WTC11 (cell line): Measurements from ENCODE around the gene NATD1. TPM values are rescaled to one million over a fixed set of nuclear protein-coding genes. Genes with fewer than 3 reads are reported as not detected.

Experiments
- ATAC-seq: fragments of 200-7000 bp; cut with Tn5 transposase; 2 replicates; pipeline ENCODE4 v1.10.0; 2021; ENCODE audit warnings: mild to moderate bottlenecking, moderate library complexity
- CTCF ChIA-PET: fragments of 300-600 bp; sonication (Branson Sonifier 250); formaldehyde crosslinking; loops from one replicate; lab custom pipeline; 2021; ENCODE audit warnings: antibody characterized with exemption; lab: Charles Lee
- POLR2A ChIA-PET: fragments of 350-600 bp; sonication (Branson Sonifier 250); formaldehyde crosslinking; loops from one replicate; lab custom pipeline; 2021; ENCODE audit warnings: antibody characterized with exemption; lab: Charles Lee
- DNase-seq: peaks from one replicate; pipeline ENCODE4 v3.0.0; 2021; ENCODE audit warnings: low spot score
- H3K27ac Mint-ChIP-seq: 2 replicates; pipeline ENCODE4 v1.8.0; 2021; ENCODE audit warnings: mixed read lengths
- H3K27me3 Mint-ChIP-seq: 2 replicates; pipeline ENCODE4 v1.8.0; 2021; ENCODE audit warnings: low read depth, mild to moderate bottlenecking, moderate library complexity, mixed read lengths
- H3K36me3 Mint-ChIP-seq: 2 replicates; pipeline ENCODE4 v1.8.0; 2021; ENCODE audit warnings: mixed read lengths
- H3K4me1 Mint-ChIP-seq: 2 replicates; pipeline ENCODE4 v1.8.0; 2022; ENCODE audit warnings: mixed read lengths
- H3K4me3 Mint-ChIP-seq: 2 replicates; pipeline ENCODE4 v1.8.0; 2021; ENCODE audit warnings: mild to moderate bottlenecking, moderate library complexity, mixed read lengths
- H3K9me3 Mint-ChIP-seq: 2 replicates; pipeline ENCODE4 v1.8.0; 2021; ENCODE audit warnings: mixed read lengths
- CBFB ChIP-seq: sonication (generic); formaldehyde crosslinking; IDR thresholded peaks from 2 replicates; pipeline ENCODE4 v1.8.1; 2022; ENCODE audit warnings: mild to moderate bottlenecking, low read depth, missing genetic modification reagents
- ERG ChIP-seq: fragments of 250-450 bp; sonication (Bioruptor Pico); IDR thresholded peaks from 2 replicates; pipeline ENCODE4 v1.8.0; 2021; ENCODE audit warnings: mild to moderate bottlenecking
- ETV6 ChIP-seq: sonication (generic); formaldehyde crosslinking; IDR thresholded peaks from 2 replicates; pipeline ENCODE4 v1.8.1; 2022; ENCODE audit warnings: mild to moderate bottlenecking, missing genetic modification reagents
- IRF1 ChIP-seq: sonication (generic); formaldehyde crosslinking; IDR thresholded peaks from 2 replicates; pipeline ENCODE4 v1.8.0; 2023; ENCODE audit warnings: missing genetic modification reagents
- IRF2 ChIP-seq: sonication (generic); formaldehyde crosslinking; IDR thresholded peaks from 2 replicates; pipeline ENCODE4 v1.8.0; 2022; ENCODE audit warnings: low read depth, missing genetic modification reagents, borderline replicate concordance
- JUN ChIP-seq: sonication (generic); formaldehyde crosslinking; IDR thresholded peaks from 2 replicates; pipeline ENCODE4 v1.8.0; 2023; ENCODE audit warnings: mild to moderate bottlenecking, missing genetic modification reagents
- MLX ChIP-seq: sonication (generic); formaldehyde crosslinking; IDR thresholded peaks from 2 replicates; pipeline ENCODE4 v1.8.1; 2023; ENCODE audit warnings: mild to moderate bottlenecking, missing genetic modification reagents, moderate library complexity
- NR1H2 ChIP-seq: sonication (generic); formaldehyde crosslinking; IDR thresholded peaks from 2 replicates; pipeline ENCODE4 v1.9.0; 2021; ENCODE audit warnings: mild to moderate bottlenecking, moderate library complexity, missing genetic modification reagents
- NR2C2 ChIP-seq: sonication (generic); formaldehyde crosslinking; IDR thresholded peaks from 2 replicates; pipeline ENCODE4 v1.8.0; 2022; ENCODE audit warnings: mild to moderate bottlenecking, missing genetic modification reagents
- NR3C1 ChIP-seq: sonication (generic); formaldehyde crosslinking; conservative IDR thresholded peaks from 2 replicates; pipeline ENCODE4 v1.8.1; 2023; ENCODE audit warnings: low read depth, mild to moderate bottlenecking, missing genetic modification reagents
- SMAD3 ChIP-seq: sonication (generic); formaldehyde crosslinking; IDR thresholded peaks from 2 replicates; pipeline ENCODE4 v1.8.0; 2022; ENCODE audit warnings: missing genetic modification reagents, mild to moderate bottlenecking, borderline replicate concordance
- SMAD4 ChIP-seq: sonication (generic); formaldehyde crosslinking; IDR thresholded peaks from 2 replicates; pipeline ENCODE4 v1.8.0; 2022; ENCODE audit warnings: mild to moderate bottlenecking, missing genetic modification reagents
- TP53 ChIP-seq: sonication (generic); formaldehyde crosslinking; IDR thresholded peaks from 2 replicates; pipeline ENCODE4 v1.8.1; 2023; ENCODE audit warnings: mild to moderate bottlenecking, missing genetic modification reagents
- USF1 ChIP-seq: sonication (generic); formaldehyde crosslinking; IDR thresholded peaks from 2 replicates; pipeline ENCODE4 v1.8.0; 2022; ENCODE audit warnings: mild to moderate bottlenecking, missing genetic modification reagents
- total RNA-seq: library from RNA; stranded (reverse); gene quantifications from 3 replicates; pipeline ENCODE4 v1.2.3, GENCODE V29; 2021
- TF ChIP-seq, protein P1 (sequence below): sonication (generic); formaldehyde crosslinking; IDR thresholded peaks from 2 replicates; pipeline ENCODE4 v1.8.0; 2023; ENCODE audit warnings: missing genetic modification reagents, mild to moderate bottlenecking, borderline replicate concordance
- TF ChIP-seq, protein P2 (sequence below): sonication (generic); formaldehyde crosslinking; IDR thresholded peaks from 2 replicates; pipeline ENCODE4 v1.8.1; 2022; ENCODE audit warnings: missing genetic modification reagents, borderline replicate concordance

NATD1 gene
- total RNA-seq, 1 experiment from 2014 or later = 10.1 TPM

DNA sequence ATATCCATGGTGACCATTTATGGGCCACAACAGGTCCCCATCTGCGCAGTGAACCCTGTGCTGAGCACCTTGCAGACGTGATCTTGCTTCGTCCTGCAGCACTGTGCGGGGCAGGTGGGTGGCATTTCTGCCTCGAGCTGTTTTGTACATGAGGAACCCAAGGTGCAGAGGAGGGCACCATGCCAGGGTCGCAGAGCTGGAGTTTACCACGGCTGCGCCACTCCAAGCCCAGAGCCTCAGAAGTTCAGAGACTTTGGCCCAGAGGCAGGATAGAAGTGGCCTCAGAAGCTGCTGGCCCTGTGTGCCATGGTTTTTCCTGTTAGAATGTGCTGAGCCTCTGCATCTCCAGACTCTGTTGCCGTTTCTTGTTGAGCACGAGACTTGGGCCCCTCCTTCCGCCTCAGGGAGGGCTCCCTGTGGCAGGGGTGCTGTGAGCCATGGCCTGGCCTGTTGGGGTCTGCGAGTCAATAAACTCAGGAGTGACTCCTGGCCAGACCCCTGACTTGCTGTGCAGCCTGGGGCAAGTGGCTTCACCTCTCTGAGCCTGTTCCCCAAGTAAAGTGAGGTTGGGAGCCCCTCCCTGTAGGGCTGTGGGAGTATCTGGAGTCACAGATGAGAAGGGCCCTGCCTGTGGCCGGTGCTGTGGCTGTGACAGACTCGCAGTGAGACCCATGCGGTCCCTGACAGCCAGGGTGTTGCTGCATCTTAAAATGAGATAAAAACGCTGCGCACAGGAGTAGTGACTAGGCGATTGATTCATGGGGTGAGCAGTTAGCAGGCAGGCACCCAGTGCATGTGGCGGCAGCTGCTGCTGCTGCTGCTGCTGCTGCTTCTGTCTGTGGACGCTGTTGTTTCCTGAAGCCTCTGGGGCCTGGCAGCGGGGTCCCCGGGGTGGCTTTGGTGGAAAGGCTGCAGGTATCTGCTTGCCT is 43.2 kb upstream of the NATD1 start (continued):
- TF ChIP-seq, protein P1, sequence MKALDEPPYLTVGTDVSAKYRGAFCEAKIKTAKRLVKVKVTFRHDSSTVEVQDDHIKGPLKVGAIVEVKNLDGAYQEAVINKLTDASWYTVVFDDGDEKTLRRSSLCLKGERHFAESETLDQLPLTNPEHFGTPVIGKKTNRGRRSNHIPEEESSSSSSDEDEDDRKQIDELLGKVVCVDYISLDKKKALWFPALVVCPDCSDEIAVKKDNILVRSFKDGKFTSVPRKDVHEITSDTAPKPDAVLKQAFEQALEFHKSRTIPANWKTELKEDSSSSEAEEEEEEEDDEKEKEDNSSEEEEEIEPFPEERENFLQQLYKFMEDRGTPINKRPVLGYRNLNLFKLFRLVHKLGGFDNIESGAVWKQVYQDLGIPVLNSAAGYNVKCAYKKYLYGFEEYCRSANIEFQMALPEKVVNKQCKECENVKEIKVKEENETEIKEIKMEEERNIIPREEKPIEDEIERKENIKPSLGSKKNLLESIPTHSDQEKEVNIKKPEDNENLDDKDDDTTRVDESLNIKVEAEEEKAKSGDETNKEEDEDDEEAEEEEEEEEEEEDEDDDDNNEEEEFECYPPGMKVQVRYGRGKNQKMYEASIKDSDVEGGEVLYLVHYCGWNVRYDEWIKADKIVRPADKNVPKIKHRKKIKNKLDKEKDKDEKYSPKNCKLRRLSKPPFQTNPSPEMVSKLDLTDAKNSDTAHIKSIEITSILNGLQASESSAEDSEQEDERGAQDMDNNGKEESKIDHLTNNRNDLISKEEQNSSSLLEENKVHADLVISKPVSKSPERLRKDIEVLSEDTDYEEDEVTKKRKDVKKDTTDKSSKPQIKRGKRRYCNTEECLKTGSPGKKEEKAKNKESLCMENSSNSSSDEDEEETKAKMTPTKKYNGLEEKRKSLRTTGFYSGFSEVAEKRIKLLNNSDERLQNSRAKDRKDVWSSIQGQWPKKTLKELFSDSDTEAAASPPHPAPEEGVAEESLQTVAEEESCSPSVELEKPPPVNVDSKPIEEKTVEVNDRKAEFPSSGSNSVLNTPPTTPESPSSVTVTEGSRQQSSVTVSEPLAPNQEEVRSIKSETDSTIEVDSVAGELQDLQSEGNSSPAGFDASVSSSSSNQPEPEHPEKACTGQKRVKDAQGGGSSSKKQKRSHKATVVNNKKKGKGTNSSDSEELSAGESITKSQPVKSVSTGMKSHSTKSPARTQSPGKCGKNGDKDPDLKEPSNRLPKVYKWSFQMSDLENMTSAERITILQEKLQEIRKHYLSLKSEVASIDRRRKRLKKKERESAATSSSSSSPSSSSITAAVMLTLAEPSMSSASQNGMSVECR (CRISPR knock-in tag) = no peak

- peak overlapping the region; percentile 75; the same call in 1 of the 2 replicates for H3K27ac Mint-ChIP-seq
- H3K4me3 Mint-ChIP-seq = no peak overlapping the region
- H3K36me3 Mint-ChIP-seq = peaks cover 53% of the 10 kb centered on the region
- POLR2A ChIA-PET = no interaction called here
- H3K4me1 Mint-ChIP-seq = no peaks in the 10 kb centered on the region
- CTCF ChIA-PET = interaction anchor here (1.0 to 1.3 kb wide), 2 partner anchors 9 to 216 kb away, joined by 4 read pairs; no protein-coding TSS in a partner anchor
- TF ChIP-seq ETV6 (CRISPR knock-in tag) = no peak
- 0 out of 2 replicates have a peak, but pooled peaks have one; percentile 39 for TF ChIP-seq JUN
- 0 out of 2 replicates have a peak, but pooled peaks have one; percentile 18 for TF ChIP-seq SMAD4 (CRISPR knock-in tag)
- DNase-seq (no peak), ATAC-seq (no peak)
- H3K27me3 Mint-ChIP-seq = peaks cover 8% of the 10 kb centered on the region; the same call in 1 of the 2 replicates
- H3K9me3 Mint-ChIP-seq = peaks cover 13% of the 10 kb centered on the region
Measured at GRCh38 chr17:21295036-21295952, 42.1 kb upstream of the NATD1 start.

DNA sequence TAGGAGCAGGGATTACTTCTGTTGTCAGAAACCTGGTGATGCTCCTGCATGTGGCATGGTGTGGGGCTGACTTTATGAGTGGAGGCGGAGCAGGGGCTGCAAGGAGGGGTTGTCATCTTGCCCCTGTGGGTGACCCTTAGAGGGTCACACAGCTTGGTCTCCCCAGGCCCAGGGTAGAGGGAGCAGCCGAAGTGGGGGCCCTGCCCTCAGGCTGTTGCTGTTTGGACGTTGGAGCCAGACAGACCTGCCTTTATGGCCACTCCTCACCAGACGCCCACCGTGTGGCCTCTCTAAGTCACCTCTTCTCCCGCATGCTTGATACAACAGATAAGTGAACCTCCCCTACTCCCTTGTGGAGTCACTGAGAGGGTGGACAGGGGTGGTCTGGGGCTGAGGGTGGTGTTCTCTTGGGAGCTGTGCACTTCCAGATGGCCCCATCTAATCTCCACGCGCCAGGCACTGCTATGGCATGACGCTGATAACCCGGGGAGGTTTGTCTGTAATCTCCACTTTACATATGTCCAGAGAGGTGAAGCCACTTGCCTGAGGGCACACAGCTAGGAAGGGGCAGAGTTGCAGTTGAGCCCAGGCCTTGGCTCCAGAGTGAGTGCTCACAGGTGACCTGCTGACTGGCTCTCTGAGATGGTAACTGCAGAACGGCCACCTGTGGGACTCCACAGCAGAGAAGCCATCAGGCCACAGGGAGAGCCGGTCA is 41.3 kb upstream of the NATD1 start:
- Mint-ChIP-seq H3K4me1 (no peaks in the 10 kb centered on the region), H3K27me3 (peaks cover 8% of the 10 kb centered on the region; the same call in 1 of the 2 replicates), H3K4me3 (no peak overlapping the region), H3K9me3 (peaks cover 9% of the 10 kb centered on the region), H3K27ac (peak overlapping the region; percentile 75; the same call in 1 of the 2 replicates), H3K36me3 (peaks cover 46% of the 10 kb centered on the region)
- TF ChIP-seq ERG = no peak
- no peak for TF ChIP-seq IRF2 (CRISPR knock-in tag)
- no peak for TF ChIP-seq SMAD3 (CRISPR knock-in tag)
- TF ChIP-seq USF1 (CRISPR knock-in tag) = no peak
- TF ChIP-seq NR3C1 (CRISPR knock-in tag) = no peak
- no peak for TF ChIP-seq CBFB (CRISPR knock-in tag)
- no peak for TF ChIP-seq TP53 (CRISPR knock-in tag)
- no peak for TF ChIP-seq NR2C2
- no peak for TF ChIP-seq MLX
- TF ChIP-seq IRF1 (CRISPR knock-in tag) = no peak
- no peak for TF ChIP-seq NR1H2 (CRISPR knock-in tag)
- TF ChIP-seq, protein P2, sequence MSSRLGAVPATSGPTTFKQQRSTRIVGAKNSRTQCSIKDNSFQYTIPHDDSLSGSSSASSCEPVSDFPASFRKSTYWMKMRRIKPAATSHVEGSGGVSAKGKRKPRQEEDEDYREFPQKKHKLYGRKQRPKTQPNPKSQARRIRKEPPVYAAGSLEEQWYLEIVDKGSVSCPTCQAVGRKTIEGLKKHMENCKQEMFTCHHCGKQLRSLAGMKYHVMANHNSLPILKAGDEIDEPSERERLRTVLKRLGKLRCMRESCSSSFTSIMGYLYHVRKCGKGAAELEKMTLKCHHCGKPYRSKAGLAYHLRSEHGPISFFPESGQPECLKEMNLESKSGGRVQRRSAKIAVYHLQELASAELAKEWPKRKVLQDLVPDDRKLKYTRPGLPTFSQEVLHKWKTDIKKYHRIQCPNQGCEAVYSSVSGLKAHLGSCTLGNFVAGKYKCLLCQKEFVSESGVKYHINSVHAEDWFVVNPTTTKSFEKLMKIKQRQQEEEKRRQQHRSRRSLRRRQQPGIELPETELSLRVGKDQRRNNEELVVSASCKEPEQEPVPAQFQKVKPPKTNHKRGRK = no peak
- ATAC-seq (no peak), DNase-seq (no peak)
- ChIA-PET POLR2A (interaction anchor here (0.5 kb wide), 1 partner anchor 302 kb away, joined by 3 read pairs; no protein-coding TSS in a partner anchor), CTCF (interaction anchor here (1.0 kb wide), 1 partner anchor 8 kb away, joined by 4 read pairs; no protein-coding TSS in a partner anchor)
